Adrenal gland (tissue), 5 donors: Measurements from ENCODE around the gene LGALS9B.
"Not testable (repeated sequence)": the region's sequence is repeated elsewhere in the genome, so short reads cannot be mapped to it uniquely, and the experiment has no call there.

Experiments used
- CTCF ChIP-seq, 6 experiments: fragments of 450-650 bp in 4 of 6; fragments of 200-600 bp in 2 of 6; sonication (generic) in 1 of 6; IDR thresholded peaks; 1 replicate in 5 of 6; 2 replicates in 1 of 6; pipeline versions ENCODE4 v1.5.1 to v1.8.0; 2016 to 2021; ENCODE audit warnings: antibody characterized with exemption in 6 of 6, mild to moderate bottlenecking in 2 of 6, moderate library complexity in 1 of 6
- POLR2A ChIP-seq, 2 donors: fragments of 450-650 bp; IDR thresholded peaks; one replicate each; pipeline ENCODE4 v1.6.1; 2017; ENCODE audit warnings: antibody characterized with exemption in 2 of 2, mild to moderate bottlenecking in 2 of 2, moderate library complexity in 1 of 2
- donor health status: DM: no; HTN: no; CAD: no.

GRCh38 chr17:20422826-20423225, 44.5 kb downstream of the LGALS9B start:
- not testable (repeated sequence) for TF ChIP-seq CTCF, POLR2A (IDR thresholded peaks at IDR 0.05)
